ENCODE measurements around the gene TSSC4. TPM values are rescaled to one million over a fixed set of nuclear protein-coding genes. Genes with fewer than 3 reads are reported as not detected.

Gene TSSC4
- total RNA-seq, 6 experiments from 2014 or later = 17.6 to 27.0 (median 19.5) TPM

DNA sequence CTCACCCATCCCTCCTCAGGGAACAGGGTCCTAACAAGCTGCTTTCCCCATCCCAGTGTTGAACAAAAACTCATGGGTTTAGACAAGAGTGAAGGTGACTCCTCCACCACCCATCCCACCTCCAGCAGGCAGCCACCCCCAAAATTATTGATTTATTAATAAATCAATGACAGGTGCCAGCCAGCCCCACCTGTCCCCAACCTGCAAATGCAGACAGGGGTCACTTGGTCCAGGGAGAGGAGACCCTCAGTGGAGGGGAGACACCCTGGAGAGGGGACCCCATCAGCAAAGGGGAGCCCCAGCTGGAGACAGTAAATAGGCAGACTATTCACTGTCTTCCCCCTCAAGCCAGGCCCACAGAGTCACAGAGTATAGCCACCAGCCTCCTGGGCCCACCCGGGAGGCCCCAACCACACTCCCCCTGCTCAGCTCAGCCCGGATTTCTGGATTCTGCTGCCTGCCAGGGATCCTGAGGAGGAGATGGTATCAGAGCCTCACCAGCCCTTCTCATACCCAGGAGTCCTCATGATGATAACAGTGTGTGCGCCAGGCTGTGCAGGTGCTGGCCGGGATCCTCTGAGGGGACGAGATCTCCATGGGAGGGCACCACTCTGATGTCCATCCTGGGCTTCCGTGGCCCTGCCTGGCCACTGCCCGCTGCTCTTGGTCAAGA is 32.2 kb upstream of the TSSC4 start:
- intact Hi-C loops (cut with DNase I) = no loop called here
- TF ChIP-seq POLR2A (IDR thresholded peaks at IDR 0.05) = no peak
- TF ChIP-seq CTCF (IDR thresholded peaks at IDR 0.05) = no peak
- DNase-seq (no peak), ATAC-seq (no peak)
- Histone ChIP-seq H3K27me3 (no peaks in the 10 kb centered on the region), H3K4me1 (peaks cover 0 to 30% (median 12%) of the 10 kb centered on the region in 4 donors), H3K36me3 (no peaks in the 10 kb centered on the region), H3K4me3 (no peak overlapping the region), H3K27ac (peak overlapping the region in 2 of 3 donors; percentile 31 to 96), H3K9me3 (no peaks in the 10 kb centered on the region)
- WGBS (ENCODE audit: insufficient coverage, low coverage, low lambda C conversion rate, missing lambda C conversion rate) = 85% methylated on average over 3 of the region's 7 CpGs

- H3K36me3 ChIP-seq = no peaks in the 10 kb centered on the region
- DNase-seq = no peak
- H3K4me3 ChIP-seq = no peak overlapping the region
- 79% methylated on average over 5 of the region's 10 CpGs for WGBS (ENCODE audit: insufficient coverage, low coverage, low lambda C conversion rate, missing lambda C conversion rate)
- H3K27me3 ChIP-seq = no peaks in the 10 kb centered on the region
- intact Hi-C loops (cut with DNase I) = no loop called here
- H3K4me1 ChIP-seq = peaks cover 0 to 30% (median 12%) of the 10 kb centered on the region in 4 donors
- TF ChIP-seq CTCF (IDR thresholded peaks at IDR 0.05) (no peak), POLR2A (IDR thresholded peaks at IDR 0.05) (no peak)
- no peak for ATAC-seq
- peak overlapping the region in 2 of 3 donors; percentile 86 to 96 for H3K27ac ChIP-seq
- H3K9me3 ChIP-seq = no peaks in the 10 kb centered on the region
Observed at GRCh38 chr11:2368851-2369180, 31.7 kb upstream of the TSSC4 start.

- ATAC-seq (peak; percentile 12 to 42 (median 34)), DNase-seq (peak in 1 of 3 donors; percentile 59)
- Histone ChIP-seq H3K36me3 (no peaks in the 10 kb centered on the region), H3K27ac (peak overlapping the region; percentile 71 to 96 (median 86)), H3K4me3 (no peak overlapping the region), H3K27me3 (no peaks in the 10 kb centered on the region), H3K4me1 (peaks cover 0 to 30% (median 12%) of the 10 kb centered on the region in 4 donors), H3K9me3 (no peaks in the 10 kb centered on the region)
- 26% methylated on average over 10 of the region's 12 CpGs for WGBS (ENCODE audit: insufficient coverage, low coverage, low lambda C conversion rate, missing lambda C conversion rate)
- intact Hi-C loops (cut with DNase I) = no loop called here
- TF ChIP-seq CTCF (IDR thresholded peaks at IDR 0.05) = no peak
- no peak for TF ChIP-seq POLR2A (IDR thresholded peaks at IDR 0.05)
Observed at GRCh38 chr11:2369320-2369719, 31.2 kb upstream of the TSSC4 start.

DNA sequence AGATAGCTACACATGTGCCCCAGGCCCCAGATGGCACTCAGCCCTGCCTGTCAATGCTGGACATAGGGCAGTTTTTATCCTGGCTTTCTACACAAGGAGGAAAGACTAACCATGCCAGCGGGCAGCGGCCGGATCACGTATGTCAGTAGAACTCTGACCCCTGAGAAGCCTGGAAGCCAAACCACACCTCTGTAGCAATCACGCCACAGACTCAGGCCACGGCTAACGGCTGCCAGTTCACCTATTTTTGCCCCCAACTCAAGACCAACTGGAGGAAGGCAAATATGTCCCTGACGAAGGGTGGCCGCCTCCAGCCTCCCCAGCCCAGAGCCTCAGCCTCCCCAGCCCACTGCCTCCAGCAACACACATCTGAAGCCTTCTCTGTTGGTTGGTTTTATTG is 30.7 kb upstream of the TSSC4 start:
- WGBS (ENCODE audit: insufficient coverage, low coverage, low lambda C conversion rate, missing lambda C conversion rate) = 25% methylated on average over 4 of the region's 9 CpGs
- ATAC-seq = peak; percentile 91 to 92 (median 91)
- Histone ChIP-seq H3K9me3 (no peaks in the 10 kb centered on the region), H3K27ac (peak overlapping the region; percentile 71 to 96 (median 86)), H3K27me3 (no peaks in the 10 kb centered on the region), H3K4me1 (peaks cover 0 to 35% (median 13%) of the 10 kb centered on the region in 4 donors), H3K4me3 (no peak overlapping the region), H3K36me3 (no peaks in the 10 kb centered on the region)
- DNase-seq = peak; percentile 86 to 93 (median 91)
- intact Hi-C loops (cut with DNase I) = no loop called here
- TF ChIP-seq CTCF (IDR thresholded peaks at IDR 0.05) (no peak), POLR2A (IDR thresholded peaks at IDR 0.05) (peak; percentile 28)

Measured in right lobe of liver (tissue), 6 donors.